Right lobe of liver (tissue), 6 donors: Measurements from ENCODE around the gene CCDC172. TPM values are rescaled to one million over a fixed set of nuclear protein-coding genes. Genes with fewer than 3 reads are reported as not detected.

Experiments
- ATAC-seq, 4 donors: fragments of 200-7000 bp; cut with Tn5 transposase; one replicate each; pipeline ENCODE4 v1.9.1; 2020; ENCODE audit warnings: mild to moderate bottlenecking in 4 of 4, moderate library complexity in 4 of 4
- DNase-seq, 3 donors: peaks; one replicate each; pipeline ENCODE4 v3.0.0-alpha.2; 2020
- H3K27ac ChIP-seq, 3 donors: fragments of 200-600 bp; one replicate each; pipeline ENCODE4 v1.8.0; 2022
- H3K27me3 ChIP-seq, 2 donors: fragments of 200-600 bp; one replicate each; pipeline ENCODE4 v1.8.0; 2022
- H3K36me3 ChIP-seq, 4 donors: fragments of 200-600 bp; sonication (generic) in 1 of 4; one replicate each; pipeline versions ENCODE4 v1.5.1 to v1.8.0; 2017 to 2022; ENCODE audit warnings: control low read depth in 1 of 4
- H3K4me1 ChIP-seq, 4 donors: fragments of 200-600 bp; sonication (generic) in 1 of 4; one replicate each; pipeline versions ENCODE4 v1.5.1 to v1.8.0; 2017 to 2022; ENCODE audit warnings: control low read depth in 1 of 4
- H3K4me3 ChIP-seq, 3 donors: fragments of 200-600 bp; one replicate each; pipeline ENCODE4 v1.8.0; 2022
- H3K9me3 ChIP-seq, 4 donors: fragments of 200-600 bp; sonication (generic) in 1 of 4; one replicate each; pipeline versions ENCODE4 v1.5.1 to v1.8.0; 2017 to 2022; ENCODE audit warnings: control low read depth in 1 of 4
- POLR2A ChIP-seq: fragments of 450-650 bp; IDR thresholded peaks from one replicate; pipeline ENCODE4 v1.6.1; 2017; ENCODE audit warnings: antibody characterized with exemption, mild to moderate bottlenecking
- WGBS: methylation state at CpG from one replicate; pipeline ENCODE4 v1.1.6; 2018; ENCODE audit warnings: low coverage, low lambda C conversion rate; ENCODE audit not compliant: insufficient coverage; ENCODE audit errors: missing lambda C conversion rate; 5-methylcytosine and 5-hydroxymethylcytosine counted together
- intact Hi-C, 2 donors: fragments of 100-400 bp; cut with DNase I; formaldehyde crosslinking; loops; one replicate each; pipeline versions ENCODE4 v1.11.2 to v1.14.1; 2022
- total RNA-seq, 6 experiments: library from RNA; depleted of rRNA in 2 of 6; stranded (reverse); fragments of >200 nt in 2 of 6; fragmentation: NEBNext Ultra II Directional in 3 of 6; extraction: Animal tissue kit (Norgen Biotek cat#: 25700) in 3 of 6; gene quantifications; one replicate each; pipeline versions ENCODE4 v1.1.0 to v1.2.4, GENCODE V29; 2016 to 2023
- TF ChIP-seq, protein P1 (sequence below), 4 donors: fragments of 200-600 bp in 3 of 4; fragments of 450-650 bp in 1 of 4; IDR thresholded peaks; one replicate each; pipeline versions ENCODE4 v1.5.1 to v1.8.0; 2016 to 2022; ENCODE audit warnings: antibody characterized with exemption in 4 of 4, mild to moderate bottlenecking in 2 of 4
- donor health status: DM: no; HTN: yes; CAD: no.
- donor health status: DM: no; HTN: no; CAD: no.
- donor health status: DM: no; HTN: no; CAD: no.
- donor health status: DM: no; HTN: yes; CAD: no.
- donor health status: DM: no; HTN: yes; CAD: no.

The CCDC172 gene
- total RNA-seq, 6 experiments from 2014 or later = not detected

DNA sequence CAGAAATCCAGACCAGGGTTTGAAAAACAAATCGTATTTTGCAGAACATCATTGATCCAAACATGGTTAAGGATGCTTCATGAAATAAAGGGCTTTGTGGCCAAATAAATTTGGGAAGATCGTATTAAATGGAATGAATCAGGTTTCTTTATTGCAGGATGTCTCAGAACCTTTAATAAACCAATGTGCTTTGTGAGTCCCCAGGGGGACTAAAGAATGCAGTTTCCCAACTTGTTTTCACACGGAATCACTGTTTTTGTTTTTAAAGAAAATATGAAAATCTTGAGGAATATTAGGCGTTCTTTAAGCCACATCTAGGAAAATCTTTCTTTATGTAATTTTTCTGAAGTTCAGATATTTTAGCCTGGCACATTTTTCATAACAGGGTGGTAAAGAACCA lies 16.8 kb upstream of the CCDC172 start:
- no peak overlapping the region for H3K4me3 ChIP-seq
- no peaks in the 10 kb centered on the region for H3K9me3 ChIP-seq
- intact Hi-C loops = no loop called here
- WGBS = 69% methylated on average over 4 of the region's 4 CpGs
- no peak for DNase-seq
- TF ChIP-seq, protein P1, sequence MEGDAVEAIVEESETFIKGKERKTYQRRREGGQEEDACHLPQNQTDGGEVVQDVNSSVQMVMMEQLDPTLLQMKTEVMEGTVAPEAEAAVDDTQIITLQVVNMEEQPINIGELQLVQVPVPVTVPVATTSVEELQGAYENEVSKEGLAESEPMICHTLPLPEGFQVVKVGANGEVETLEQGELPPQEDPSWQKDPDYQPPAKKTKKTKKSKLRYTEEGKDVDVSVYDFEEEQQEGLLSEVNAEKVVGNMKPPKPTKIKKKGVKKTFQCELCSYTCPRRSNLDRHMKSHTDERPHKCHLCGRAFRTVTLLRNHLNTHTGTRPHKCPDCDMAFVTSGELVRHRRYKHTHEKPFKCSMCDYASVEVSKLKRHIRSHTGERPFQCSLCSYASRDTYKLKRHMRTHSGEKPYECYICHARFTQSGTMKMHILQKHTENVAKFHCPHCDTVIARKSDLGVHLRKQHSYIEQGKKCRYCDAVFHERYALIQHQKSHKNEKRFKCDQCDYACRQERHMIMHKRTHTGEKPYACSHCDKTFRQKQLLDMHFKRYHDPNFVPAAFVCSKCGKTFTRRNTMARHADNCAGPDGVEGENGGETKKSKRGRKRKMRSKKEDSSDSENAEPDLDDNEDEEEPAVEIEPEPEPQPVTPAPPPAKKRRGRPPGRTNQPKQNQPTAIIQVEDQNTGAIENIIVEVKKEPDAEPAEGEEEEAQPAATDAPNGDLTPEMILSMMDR (IDR thresholded peaks at IDR 0.05) = no peak
- TF ChIP-seq POLR2A = no peak
- ATAC-seq = no peak
- H3K27me3 ChIP-seq = no peaks in the 10 kb centered on the region
- H3K4me1 ChIP-seq = no peaks in the 10 kb centered on the region
- H3K27ac ChIP-seq = no peak overlapping the region
- no peaks in the 10 kb centered on the region for H3K36me3 ChIP-seq

DNA sequence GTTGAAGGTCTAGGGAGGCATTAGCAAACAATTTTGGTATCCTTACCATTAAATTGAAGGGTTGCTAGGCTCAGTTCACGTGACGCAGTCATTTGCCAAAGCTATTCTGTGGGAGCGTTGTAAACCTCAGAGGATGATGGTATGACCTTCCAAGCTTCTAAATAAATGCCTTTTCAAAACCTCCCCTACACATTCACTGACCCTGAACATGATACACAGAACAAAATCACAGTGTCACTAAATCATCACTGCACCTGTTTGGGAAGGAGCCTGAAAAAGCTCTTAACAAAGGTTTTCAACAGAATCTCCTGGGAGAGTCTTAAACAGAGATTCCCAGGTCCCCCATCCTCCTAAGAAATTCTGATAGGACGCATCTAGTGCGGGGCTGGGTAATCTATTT lies 13.2 kb upstream of the CCDC172 start:
- DNase-seq = no peak
- intact Hi-C loops = no loop called here
- WGBS = 80% methylated on average over 5 of the region's 5 CpGs

DNA sequence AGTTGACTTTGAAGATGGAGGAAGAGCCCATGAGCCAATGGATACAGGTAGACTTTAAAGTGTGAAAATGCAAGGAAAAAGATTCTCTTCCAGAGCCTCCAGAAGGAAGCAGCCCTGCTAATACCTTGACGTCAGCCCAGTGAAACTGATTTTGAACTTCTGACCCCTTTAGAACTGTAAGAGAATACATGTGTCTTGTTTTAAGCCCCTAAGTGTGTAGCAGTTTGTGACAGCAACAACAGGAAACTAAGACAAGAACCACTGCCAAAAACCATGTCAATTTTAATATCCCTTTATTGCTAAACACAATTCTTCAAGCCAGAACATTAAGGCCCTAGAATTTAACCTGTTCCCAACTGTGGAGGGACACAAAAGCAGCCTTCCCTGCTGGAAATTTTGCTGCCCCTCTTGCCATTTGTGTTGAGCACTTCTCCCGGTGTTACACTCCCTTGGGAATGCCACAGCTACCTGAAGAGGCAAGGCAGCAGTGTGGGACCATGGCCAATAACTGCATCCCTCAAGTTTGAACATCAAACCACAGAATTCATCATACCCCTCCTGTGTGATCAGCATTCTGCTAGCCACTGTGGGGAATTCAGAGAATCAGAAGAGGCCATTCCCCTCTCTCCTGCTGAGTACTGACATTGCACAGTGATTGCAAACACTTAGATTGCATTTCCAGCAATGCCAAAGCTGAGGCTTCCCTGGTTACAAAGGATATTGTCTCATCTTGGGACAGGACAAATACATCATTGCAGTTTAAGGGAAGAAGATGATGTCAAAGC lies 12.3 kb upstream of the CCDC172 start:
- Histone ChIP-seq H3K36me3 (no peaks in the 10 kb centered on the region), H3K9me3 (no peaks in the 10 kb centered on the region), H3K27me3 (no peaks in the 10 kb centered on the region), H3K27ac (no peak overlapping the region), H3K4me3 (no peak overlapping the region), H3K4me1 (no peaks in the 10 kb centered on the region)
- intact Hi-C loops = no loop called here
- DNase-seq (no peak), ATAC-seq (no peak)
- TF ChIP-seq, protein P1 (IDR thresholded peaks at IDR 0.05) = no peak
- TF ChIP-seq POLR2A = no peak
- WGBS = 56% methylated on average over 2 of the region's 2 CpGs

More for the DNA sequence above, 13.2 kb upstream of the CCDC172 start:
- Histone ChIP-seq H3K9me3 (no peaks in the 10 kb centered on the region), H3K36me3 (no peaks in the 10 kb centered on the region), H3K27me3 (no peaks in the 10 kb centered on the region), H3K27ac (no peak overlapping the region), H3K4me1 (no peaks in the 10 kb centered on the region), H3K4me3 (no peak overlapping the region)
- no peak for ATAC-seq
- TF ChIP-seq, protein P1 (IDR thresholded peaks at IDR 0.05) = no peak
- no peak for TF ChIP-seq POLR2A

DNA sequence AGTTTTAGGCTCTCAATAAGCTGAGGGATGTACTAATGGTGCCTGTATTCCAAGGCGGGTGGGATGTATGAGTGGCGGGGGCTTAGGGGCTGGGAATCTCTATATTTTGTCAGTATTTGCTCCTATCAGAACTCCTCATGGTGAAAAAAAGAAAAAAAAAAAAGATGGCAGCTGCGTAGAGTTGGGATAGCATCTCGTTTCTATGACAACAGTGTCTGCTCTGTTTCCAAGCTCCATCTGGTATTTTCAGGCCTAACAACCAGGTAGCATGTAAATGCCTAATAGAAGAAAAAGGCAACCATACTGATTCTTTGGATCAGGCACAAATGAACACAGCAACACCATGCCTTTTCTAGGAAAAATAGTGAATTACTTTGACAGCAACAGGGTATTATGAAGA lies 11.7 kb upstream of the CCDC172 start:
- H3K9me3 ChIP-seq = no peaks in the 10 kb centered on the region
- H3K4me1 ChIP-seq = no peaks in the 10 kb centered on the region
- H3K27me3 ChIP-seq = no peaks in the 10 kb centered on the region
- ATAC-seq (no peak), DNase-seq (no peak)
- no peaks in the 10 kb centered on the region for H3K36me3 ChIP-seq
- 77% methylated on average over 4 of the region's 4 CpGs for WGBS
- H3K4me3 ChIP-seq = no peak overlapping the region
- H3K27ac ChIP-seq = no peak overlapping the region
- TF ChIP-seq POLR2A = no peak
- TF ChIP-seq, protein P1 (IDR thresholded peaks at IDR 0.05) = no peak
- intact Hi-C loops = no loop called here
